GM23338 (cell line): ENCODE measurements around the gene NCR1. TPM values are rescaled to one million over a fixed set of nuclear protein-coding genes. Genes with fewer than 3 reads are reported as not detected.
A peak's percentile ranks its signal among the peaks of the same experiment; 100 is the strongest.
"Not testable (repeated sequence)": the region's sequence is repeated elsewhere in the genome, so short reads cannot be mapped to it uniquely, and the experiment has no call there.

Source experiments
- ATAC-seq: fragments of 200-7000 bp; cut with Tn5 transposase; 3 replicates; pipeline ENCODE4 v1.9.1; 2020
- DNase-seq: peaks from one replicate; pipeline ENCODE4 v3.0.0-alpha.2; 2015; ENCODE audit warnings: low spot score
- H2AFZ ChIP-seq: fragments of 200-600 bp; sonication (generic); 2 replicates; pipeline ENCODE4 v1.8.0; 2016; ENCODE audit warnings: antibody characterized with exemption, mild to moderate bottlenecking, moderate library complexity
- H3F3A ChIP-seq: fragments of 200-600 bp; sonication (generic); replicated peaks from 2 replicates; pipeline ENCODE4 v1.8.0; 2017; ENCODE audit warnings: antibody characterized with exemption, mixed run types, low read depth
- H3K27ac ChIP-seq: fragments of 200-600 bp; sonication (generic); 2 replicates; pipeline ENCODE4 v1.6.1; 2016; ENCODE audit warnings: low read depth
- H3K27me3 ChIP-seq: fragments of 200-600 bp; sonication (generic); 2 replicates; pipeline ENCODE4 v1.8.0; 2016; ENCODE audit warnings: mild to moderate bottlenecking, mixed run types, moderate library complexity; ENCODE audit not compliant: insufficient read depth
- H3K36me3 ChIP-seq: fragments of 200-600 bp; sonication (generic); 2 replicates; pipeline ENCODE4 v1.8.0; 2016; ENCODE audit warnings: mild to moderate bottlenecking; ENCODE audit not compliant: insufficient read depth
- H3K4me1 ChIP-seq: fragments of 200-600 bp; sonication (generic); 2 replicates; pipeline ENCODE4 v1.8.0; 2016; ENCODE audit warnings: mild to moderate bottlenecking, moderate library complexity; ENCODE audit not compliant: insufficient read depth
- H3K4me2 ChIP-seq: fragments of 200-600 bp; sonication (generic); 2 replicates; pipeline ENCODE4 v1.7.1; 2017; ENCODE audit warnings: mixed run types
- H3K4me3 ChIP-seq: fragments of 200-600 bp; sonication (generic); 2 replicates; pipeline ENCODE4 v1.6.1; 2016; ENCODE audit warnings: mixed run types
- H3K79me2 ChIP-seq: fragments of 200-600 bp; sonication (generic); replicated peaks from 2 replicates; pipeline ENCODE4 v1.8.0; 2017; ENCODE audit warnings: mild to moderate bottlenecking; ENCODE audit not compliant: insufficient read depth
- H3K9me2 ChIP-seq: fragments of 200-600 bp; sonication (generic); 2 replicates; pipeline ENCODE4 v1.8.0; 2017; ENCODE audit not compliant: insufficient read depth
- H4K20me1 ChIP-seq: fragments of 200-600 bp; sonication (generic); replicated peaks from 2 replicates; pipeline ENCODE4 v1.8.0; 2017; ENCODE audit warnings: mild to moderate bottlenecking; ENCODE audit not compliant: insufficient read depth
- H3K27ac Mint-ChIP-seq: 2 replicates; pipeline ENCODE4 v1.8.0; 2020; ENCODE audit warnings: inconsistent platforms, mild to moderate bottlenecking, moderate library complexity, mixed read lengths
- H3K27me3 Mint-ChIP-seq: 3 replicates; pipeline ENCODE4 v1.8.0; 2022; ENCODE audit warnings: low read depth, mild to moderate bottlenecking, moderate library complexity, mixed read lengths, inconsistent platforms; ENCODE audit not compliant: insufficient read depth, poor library complexity
- H3K36me3 Mint-ChIP-seq: 3 replicates; pipeline ENCODE4 v1.8.0; 2021; ENCODE audit warnings: low read depth, mild to moderate bottlenecking, inconsistent platforms, moderate library complexity, mixed read lengths
- H3K4me1 Mint-ChIP-seq: 3 replicates; pipeline ENCODE4 v1.8.0; 2020; ENCODE audit warnings: mild to moderate bottlenecking, inconsistent platforms, mixed read lengths
- H3K4me3 Mint-ChIP-seq: 3 replicates; pipeline ENCODE4 v1.8.0; 2021; ENCODE audit warnings: moderate library complexity, mild to moderate bottlenecking, inconsistent platforms, mixed read lengths
- H3K9me3 Mint-ChIP-seq: 3 replicates; pipeline ENCODE4 v1.8.0; 2020; ENCODE audit warnings: moderate library complexity, mild to moderate bottlenecking, inconsistent platforms, mixed read lengths
- CREB1 ChIP-seq: fragments of 250-450 bp; sonication (Bioruptor Pico); IDR thresholded peaks from 2 replicates; pipeline ENCODE4 v1.5.0; 2020; ENCODE audit warnings: low read depth, mild to moderate bottlenecking, moderate library complexity
- ETS1 ChIP-seq: IDR thresholded peaks from 2 replicates; pipeline ENCODE4 v1.6.1; 2016; ENCODE audit warnings: antibody characterized with exemption
- JUNB ChIP-seq: IDR thresholded peaks from one replicate; pipeline ENCODE4 v1.6.1; 2016; ENCODE audit warnings: antibody characterized with exemption; ENCODE audit not compliant: unreplicated experiment
- NANOG ChIP-seq: IDR thresholded peaks from 2 replicates; pipeline ENCODE4 v1.6.1; 2016; ENCODE audit warnings: antibody characterized with exemption, borderline replicate concordance
- POLR2AphosphoS5 ChIP-seq: IDR thresholded peaks from 2 replicates; pipeline ENCODE4 v1.6.1; 2016; ENCODE audit warnings: antibody characterized with exemption, low read depth
- REST ChIP-seq: IDR thresholded peaks from one replicate; pipeline ENCODE4 v1.6.1; 2018; ENCODE audit warnings: antibody characterized with exemption; ENCODE audit not compliant: unreplicated experiment
- ZNF114 ChIP-seq: fragments of 250-450 bp; sonication (Bioruptor Pico); IDR thresholded peaks from 2 replicates; pipeline ENCODE4 v1.5.0; 2020; ENCODE audit warnings: mild to moderate bottlenecking, moderate library complexity
- ZNF331 ChIP-seq: fragments of 250-450 bp; sonication (Bioruptor Pico); IDR thresholded peaks from 2 replicates; pipeline ENCODE4 v1.5.0; 2020; ENCODE audit warnings: low read depth, mild to moderate bottlenecking, moderate library complexity
- polyA plus RNA-seq: library from polyadenylated mRNA; unstranded; fragments of >200 nt; fragmentation: Nextera tagmentation; extraction: Ambion mirVana; gene quantifications from 2 replicates; pipeline ENCODE4 v1.2.1, GENCODE V29; 2016
- total RNA-seq: library from RNA; depleted of rRNA; stranded (reverse); fragments of >200 nt; shearing (Covaris generic); gene quantifications from 2 replicates; pipeline ENCODE4 v1.2.3, GENCODE V29; 2014
- TF ChIP-seq, protein P1 (sequence below): fragments of 250-450 bp; sonication (Bioruptor Pico); IDR thresholded peaks from 2 replicates; pipeline ENCODE4 v1.5.0; 2020; ENCODE audit warnings: mild to moderate bottlenecking, moderate library complexity

Gene NCR1
- total and polyA plus RNA-seq, 2 experiments from 2014 or later = 1.8 to 2.0 TPM

DNA sequence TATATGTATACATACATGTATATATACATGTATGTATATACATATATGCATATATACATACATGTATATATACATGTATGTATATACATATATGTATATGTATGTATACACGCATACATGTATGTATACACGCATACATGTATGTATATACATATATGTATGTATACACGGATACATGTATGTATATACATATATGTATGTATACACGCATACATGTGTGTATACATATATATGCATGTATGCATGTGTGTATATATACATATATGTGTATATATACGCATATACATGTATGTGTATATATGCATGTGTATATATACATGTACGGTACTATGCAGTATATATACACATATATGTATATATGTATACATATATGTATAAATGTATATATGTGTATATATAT is 2.6 kb upstream of the NCR1 start (continued):
- TF ChIP-seq, protein P1, sequence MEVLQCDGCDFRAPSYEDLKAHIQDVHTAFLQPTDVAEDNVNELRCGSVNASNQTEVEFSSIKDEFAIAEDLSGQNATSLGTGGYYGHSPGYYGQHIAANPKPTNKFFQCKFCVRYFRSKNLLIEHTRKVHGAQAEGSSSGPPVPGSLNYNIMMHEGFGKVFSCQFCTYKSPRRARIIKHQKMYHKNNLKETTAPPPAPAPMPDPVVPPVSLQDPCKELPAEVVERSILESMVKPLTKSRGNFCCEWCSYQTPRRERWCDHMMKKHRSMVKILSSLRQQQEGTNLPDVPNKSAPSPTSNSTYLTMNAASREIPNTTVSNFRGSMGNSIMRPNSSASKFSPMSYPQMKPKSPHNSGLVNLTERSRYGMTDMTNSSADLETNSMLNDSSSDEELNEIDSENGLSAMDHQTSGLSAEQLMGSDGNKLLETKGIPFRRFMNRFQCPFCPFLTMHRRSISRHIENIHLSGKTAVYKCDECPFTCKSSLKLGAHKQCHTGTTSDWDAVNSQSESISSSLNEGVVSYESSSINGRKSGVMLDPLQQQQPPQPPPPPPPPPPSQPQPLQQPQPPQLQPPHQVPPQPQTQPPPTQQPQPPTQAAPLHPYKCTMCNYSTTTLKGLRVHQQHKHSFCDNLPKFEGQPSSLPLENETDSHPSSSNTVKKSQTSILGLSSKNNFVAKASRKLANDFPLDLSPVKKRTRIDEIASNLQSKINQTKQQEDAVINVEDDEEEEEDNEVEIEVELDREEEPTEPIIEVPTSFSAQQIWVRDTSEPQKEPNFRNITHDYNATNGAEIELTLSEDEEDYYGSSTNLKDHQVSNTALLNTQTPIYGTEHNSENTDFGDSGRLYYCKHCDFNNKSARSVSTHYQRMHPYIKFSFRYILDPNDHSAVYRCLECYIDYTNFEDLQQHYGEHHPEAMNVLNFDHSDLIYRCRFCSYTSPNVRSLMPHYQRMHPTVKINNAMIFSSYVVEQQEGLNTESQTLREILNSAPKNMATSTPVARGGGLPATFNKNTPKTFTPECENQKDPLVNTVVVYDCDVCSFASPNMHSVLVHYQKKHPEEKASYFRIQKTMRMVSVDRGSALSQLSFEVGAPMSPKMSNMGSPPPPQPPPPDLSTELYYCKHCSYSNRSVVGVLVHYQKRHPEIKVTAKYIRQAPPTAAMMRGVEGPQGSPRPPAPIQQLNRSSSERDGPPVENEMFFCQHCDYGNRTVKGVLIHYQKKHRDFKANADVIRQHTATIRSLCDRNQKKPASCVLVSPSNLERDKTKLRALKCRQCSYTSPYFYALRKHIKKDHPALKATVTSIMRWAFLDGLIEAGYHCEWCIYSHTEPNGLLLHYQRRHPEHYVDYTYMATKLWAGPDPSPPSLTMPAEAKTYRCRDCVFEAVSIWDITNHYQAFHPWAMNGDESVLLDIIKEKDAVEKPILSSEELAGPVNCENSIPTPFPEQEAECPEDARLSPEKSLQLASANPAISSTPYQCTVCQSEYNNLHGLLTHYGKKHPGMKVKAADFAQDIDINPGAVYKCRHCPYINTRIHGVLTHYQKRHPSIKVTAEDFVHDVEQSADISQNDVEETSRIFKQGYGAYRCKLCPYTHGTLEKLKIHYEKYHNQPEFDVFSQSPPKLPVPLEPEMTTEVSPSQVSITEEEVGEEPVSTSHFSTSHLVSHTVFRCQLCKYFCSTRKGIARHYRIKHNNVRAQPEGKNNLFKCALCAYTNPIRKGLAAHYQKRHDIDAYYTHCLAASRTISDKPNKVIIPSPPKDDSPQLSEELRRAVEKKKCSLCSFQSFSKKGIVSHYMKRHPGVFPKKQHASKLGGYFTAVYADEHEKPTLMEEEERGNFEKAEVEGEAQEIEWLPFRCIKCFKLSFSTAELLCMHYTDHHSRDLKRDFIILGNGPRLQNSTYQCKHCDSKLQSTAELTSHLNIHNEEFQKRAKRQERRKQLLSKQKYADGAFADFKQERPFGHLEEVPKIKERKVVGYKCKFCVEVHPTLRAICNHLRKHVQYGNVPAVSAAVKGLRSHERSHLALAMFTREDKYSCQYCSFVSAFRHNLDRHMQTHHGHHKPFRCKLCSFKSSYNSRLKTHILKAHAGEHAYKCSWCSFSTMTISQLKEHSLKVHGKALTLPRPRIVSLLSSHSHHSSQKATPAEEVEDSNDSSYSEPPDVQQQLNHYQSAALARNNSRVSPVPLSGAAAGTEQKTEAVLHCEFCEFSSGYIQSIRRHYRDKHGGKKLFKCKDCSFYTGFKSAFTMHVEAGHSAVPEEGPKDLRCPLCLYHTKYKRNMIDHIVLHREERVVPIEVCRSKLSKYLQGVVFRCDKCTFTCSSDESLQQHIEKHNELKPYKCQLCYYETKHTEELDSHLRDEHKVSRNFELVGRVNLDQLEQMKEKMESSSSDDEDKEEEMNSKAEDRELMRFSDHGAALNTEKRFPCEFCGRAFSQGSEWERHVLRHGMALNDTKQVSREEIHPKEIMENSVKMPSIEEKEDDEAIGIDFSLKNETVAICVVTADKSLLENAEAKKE (CRISPR knock-in tag) = no peak
- TF ChIP-seq POLR2AphosphoS5 (no peak), ZNF331 (CRISPR knock-in tag) (no peak), JUNB (no peak)

- ATAC-seq, H3K36me3 Mint-ChIP-seq, H3K4me3 ChIP-seq, H3K4me2 ChIP-seq, H2AFZ ChIP-seq, H3K27me3 ChIP-seq, H3K4me3 Mint-ChIP-seq, H3K27me3 Mint-ChIP-seq, DNase-seq, H3K9me2 ChIP-seq, H3K79me2 ChIP-seq, H3F3A ChIP-seq, H4K20me1 ChIP-seq, H3K27ac ChIP-seq, H3K27ac Mint-ChIP-seq, H3K36me3 ChIP-seq: not testable (repeated sequence)
- peaks cover 18% of the 10 kb centered on the region; the same call in 1 of the 2 replicates for H3K4me1 ChIP-seq
- Mint-ChIP-seq H3K4me1 (peaks cover 19% of the 10 kb centered on the region; the same call in 2 of the 3 replicates), H3K9me3 (peaks cover 22% of the 10 kb centered on the region)
Observed at GRCh38 chr19:54904261-54904660, 1.7 kb upstream of the NCR1 start.

GRCh38 chr19:54905421-54905802 is 536 bp upstream of the NCR1 start:
- TF ChIP-seq ZNF331 (CRISPR knock-in tag) = no peak
- TF ChIP-seq ETS1 = no peak
- TF ChIP-seq POLR2AphosphoS5 = no peak
- TF ChIP-seq CREB1 = no peak
- TF ChIP-seq JUNB = no peak
- TF ChIP-seq NANOG = no peak
- no peak for TF ChIP-seq ZNF114 (CRISPR knock-in tag)
- no peak for TF ChIP-seq REST
- Mint-ChIP-seq H3K36me3 (peaks cover 2% of the 10 kb centered on the region; the same call in 1 of the 3 replicates), H3K27ac (no peak overlapping the region)

More at GRCh38 chr19:54905421-54905802, 536 bp upstream of the NCR1 start:
- no peaks in the 10 kb centered on the region for H3K36me3 ChIP-seq
- no peak overlapping the region; the same call in 1 of the 2 replicates for H2AFZ ChIP-seq
- H3K27me3 ChIP-seq = no peaks in the 10 kb centered on the region
- peaks cover 18% of the 10 kb centered on the region for H3K9me3 Mint-ChIP-seq
- H3F3A ChIP-seq = peaks cover 5% of the 10 kb centered on the region; the same call in 1 of the 2 replicates
- H3K4me2 ChIP-seq = peak overlapping the region; percentile 64
- peaks cover 18% of the 10 kb centered on the region; the same call in 1 of the 2 replicates for H3K4me1 ChIP-seq
- H3K4me3 ChIP-seq = no peak overlapping the region
- H3K9me2 ChIP-seq = no peaks in the 10 kb centered on the region
- H3K4me3 Mint-ChIP-seq = no peak overlapping the region
- no peaks in the 10 kb centered on the region for H3K79me2 ChIP-seq
- 0 out of 2 replicates have a peak overlapping the region, but pooled peaks have one; percentile 59 for H3K27ac ChIP-seq
- peaks cover 15% of the 10 kb centered on the region; the same call in 2 of the 3 replicates for H3K4me1 Mint-ChIP-seq
- no peak for ATAC-seq
- DNase-seq = no peak
- no peaks in the 10 kb centered on the region for H4K20me1 ChIP-seq
- H3K27me3 Mint-ChIP-seq = peaks cover 2% of the 10 kb centered on the region
